GM12892 (cell line): ENCODE measurements around the gene KIRREL3.

Source experiments
- POLR2A ChIP-seq: IDR thresholded peaks from 2 replicates; pipeline ENCODE4 v1.6.1; 2011; ENCODE audit warnings: low read depth, low read length, control low read depth
- POLR2AphosphoS5 ChIP-seq: IDR thresholded peaks from 2 replicates; pipeline ENCODE4 v1.6.1; 2011; ENCODE audit warnings: low read depth, low read length, control low read depth
- TAF1 ChIP-seq: IDR thresholded peaks from 2 replicates; pipeline ENCODE4 v1.6.1; 2011; ENCODE audit warnings: low read depth, mild to moderate bottlenecking, control low read depth, low read length, borderline replicate concordance

- TF ChIP-seq POLR2AphosphoS5 (no peak), POLR2A (no peak), TAF1 (no peak)
These were observed 579.8 kb downstream of the KIRREL3 start for GRCh38 chr11:126420698-126421256.
